Middle frontal gyrus (tissue), 1 donor: Measurements from ENCODE around the gene TMEM81.

ENCODE experiments used
- DNase-seq: peaks from one replicate; pipeline ENCODE4 v3.0.0-alpha.2; 2015; ENCODE audit warnings: low spot score; ENCODE audit errors: extremely low spot score

TMEM81 gene, protein sequence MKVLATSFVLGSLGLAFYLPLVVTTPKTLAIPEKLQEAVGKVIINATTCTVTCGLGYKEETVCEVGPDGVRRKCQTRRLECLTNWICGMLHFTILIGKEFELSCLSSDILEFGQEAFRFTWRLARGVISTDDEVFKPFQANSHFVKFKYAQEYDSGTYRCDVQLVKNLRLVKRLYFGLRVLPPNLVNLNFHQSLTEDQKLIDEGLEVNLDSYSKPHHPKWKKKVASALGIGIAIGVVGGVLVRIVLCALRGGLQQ

DNA sequence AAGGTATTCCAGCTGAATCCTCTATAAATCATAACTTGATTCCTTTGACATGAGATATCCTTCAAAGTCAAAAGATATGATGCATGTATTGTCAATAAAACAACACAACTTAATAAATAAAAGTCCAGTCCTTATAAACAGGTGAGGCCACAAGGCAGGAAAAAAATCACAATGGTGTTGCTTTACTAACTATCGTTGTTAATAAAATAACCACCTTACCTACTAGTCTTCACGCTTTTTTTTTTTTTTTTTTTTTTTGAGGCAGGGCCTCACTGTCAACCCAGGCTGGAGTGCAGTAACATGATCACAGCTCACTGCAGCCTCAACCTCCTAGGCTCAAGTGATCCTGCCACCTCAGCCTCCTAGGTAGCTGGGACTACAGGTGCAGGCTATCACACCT lies at the start of gene TMEM81:
Gene TMEM81, minus strand, starts transcription at position 101 of the 400 bp plus-strand sequence. CDS start 140 bp downstream, outside the sequence.
- DNase-seq, result no peak

DNA sequence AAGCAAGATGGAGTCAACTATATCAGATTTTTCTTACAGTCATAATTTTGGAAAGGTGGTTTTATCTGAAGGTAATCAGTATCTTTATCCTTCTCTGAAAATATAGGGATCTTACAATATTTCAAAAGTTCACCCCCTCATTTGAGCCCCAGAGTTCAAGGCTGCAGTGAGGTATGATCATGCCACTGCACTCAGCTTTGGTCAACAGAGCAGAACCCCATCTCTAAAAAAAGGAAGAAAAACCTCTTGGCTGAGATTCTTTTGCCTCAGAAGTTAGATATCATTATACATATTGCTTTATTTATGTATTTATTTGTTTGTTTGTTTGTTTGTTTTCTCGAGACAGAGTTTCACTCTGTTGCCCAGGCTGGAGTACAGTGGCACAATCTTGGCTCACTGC lies 49.0 kb upstream of the TMEM81 start:
- no peak for DNase-seq

DNA sequence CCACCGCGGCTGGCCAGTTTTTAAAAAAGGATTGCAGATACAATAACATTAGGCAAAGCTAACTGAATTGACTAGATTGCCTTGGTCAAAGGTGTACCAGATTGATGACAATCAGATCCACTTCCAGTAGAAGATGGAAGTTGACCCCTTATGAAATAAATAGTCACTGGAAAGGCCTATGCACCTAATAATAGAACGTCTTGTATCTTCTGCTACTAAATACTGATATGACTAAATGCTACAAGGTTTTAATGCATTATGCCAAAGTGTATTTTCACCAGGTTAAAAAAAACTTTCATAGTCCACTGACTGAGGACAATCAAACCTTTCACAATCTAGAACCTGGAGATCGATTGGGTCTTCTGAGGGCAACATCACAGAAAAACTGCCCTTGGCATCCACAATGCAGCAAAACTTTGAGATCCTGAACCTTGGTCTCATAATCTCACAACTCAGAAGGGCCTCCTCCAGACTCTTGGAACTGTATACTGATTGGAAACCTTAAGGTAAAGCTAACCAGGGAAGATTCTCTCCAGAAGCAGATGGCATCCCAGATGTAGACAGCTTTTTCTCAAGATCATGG lies 45.3 kb upstream of the TMEM81 start:
- no peak for DNase-seq

DNA sequence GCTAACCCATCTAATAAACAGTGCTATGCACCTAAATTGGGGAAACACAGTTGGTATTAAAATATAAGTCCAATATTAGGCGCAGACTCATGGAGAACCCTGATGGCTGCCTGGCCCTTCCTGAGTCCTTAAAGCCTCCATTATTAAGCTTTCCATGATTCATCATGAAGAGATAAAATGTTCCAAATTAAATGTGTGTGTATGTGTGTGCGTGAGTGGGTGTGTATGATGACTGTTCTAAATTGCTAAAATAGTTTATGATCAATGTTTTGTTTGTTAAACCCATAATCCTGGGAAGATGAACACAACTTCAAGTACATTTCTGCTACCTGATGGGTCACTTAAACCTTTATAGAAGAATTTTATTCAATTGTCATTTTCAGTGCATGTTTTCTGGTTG lies 43.8 kb upstream of the TMEM81 start:
- no peak for DNase-seq

DNA sequence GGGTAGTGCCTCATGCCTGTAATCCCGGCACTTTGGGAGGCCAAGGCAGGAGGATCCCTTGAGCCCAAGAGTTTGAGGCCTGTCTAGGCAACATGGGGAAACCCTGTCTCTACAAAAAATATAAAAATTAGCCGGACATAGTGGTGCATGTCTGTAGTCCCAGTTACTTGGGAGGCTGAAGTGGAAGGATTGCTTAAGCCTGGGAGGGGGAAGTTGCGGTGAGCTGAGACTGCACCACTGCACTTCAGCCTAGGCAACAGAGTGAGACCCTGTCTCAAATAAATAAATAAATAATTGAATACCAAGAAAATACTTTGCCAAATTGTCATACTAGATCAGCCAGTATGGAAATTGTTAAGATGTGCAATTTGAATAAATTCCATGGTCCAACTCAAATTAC lies 43.4 kb upstream of the TMEM81 start:
- no peak for DNase-seq

DNA sequence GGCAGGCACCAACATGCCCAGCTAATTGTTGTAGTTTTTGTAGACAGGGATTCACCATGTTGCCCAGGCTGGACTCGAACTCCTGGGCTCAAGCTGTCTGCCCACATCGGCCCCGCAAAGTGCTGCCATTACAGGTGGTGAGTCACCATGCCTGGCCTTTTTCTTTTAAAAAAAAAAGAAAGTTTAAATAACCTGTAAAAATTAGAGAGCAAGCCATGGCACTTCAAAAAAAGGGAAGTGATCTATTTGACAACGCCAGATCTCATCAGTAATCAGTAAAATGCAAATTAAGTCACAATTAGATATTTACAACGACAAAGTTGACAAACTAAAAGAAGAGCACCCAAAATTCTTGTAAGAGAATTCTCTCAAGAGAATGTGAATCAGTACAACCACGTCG lies 40.5 kb upstream of the TMEM81 start:
- DNase-seq, result no peak

DNA sequence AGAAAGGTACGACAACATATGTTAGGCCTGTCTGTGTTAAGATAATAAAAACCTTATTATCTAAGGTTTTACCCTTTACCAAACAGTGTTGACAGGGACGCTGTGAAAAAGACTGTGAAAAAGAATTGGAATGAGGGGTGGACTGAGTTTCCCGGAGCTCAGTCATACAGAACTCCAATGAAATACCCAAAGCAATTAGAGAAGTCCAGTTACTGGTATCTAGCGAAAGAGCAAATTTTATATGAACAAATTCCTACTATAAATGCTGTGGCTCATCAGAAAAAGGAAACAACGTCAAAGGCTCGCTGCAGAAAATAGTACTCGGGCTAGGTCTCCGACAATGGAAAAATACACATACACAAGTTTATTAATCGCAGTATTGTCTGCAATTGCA lies 38.2 kb upstream of the TMEM81 start:
- DNase-seq, result no peak

DNA sequence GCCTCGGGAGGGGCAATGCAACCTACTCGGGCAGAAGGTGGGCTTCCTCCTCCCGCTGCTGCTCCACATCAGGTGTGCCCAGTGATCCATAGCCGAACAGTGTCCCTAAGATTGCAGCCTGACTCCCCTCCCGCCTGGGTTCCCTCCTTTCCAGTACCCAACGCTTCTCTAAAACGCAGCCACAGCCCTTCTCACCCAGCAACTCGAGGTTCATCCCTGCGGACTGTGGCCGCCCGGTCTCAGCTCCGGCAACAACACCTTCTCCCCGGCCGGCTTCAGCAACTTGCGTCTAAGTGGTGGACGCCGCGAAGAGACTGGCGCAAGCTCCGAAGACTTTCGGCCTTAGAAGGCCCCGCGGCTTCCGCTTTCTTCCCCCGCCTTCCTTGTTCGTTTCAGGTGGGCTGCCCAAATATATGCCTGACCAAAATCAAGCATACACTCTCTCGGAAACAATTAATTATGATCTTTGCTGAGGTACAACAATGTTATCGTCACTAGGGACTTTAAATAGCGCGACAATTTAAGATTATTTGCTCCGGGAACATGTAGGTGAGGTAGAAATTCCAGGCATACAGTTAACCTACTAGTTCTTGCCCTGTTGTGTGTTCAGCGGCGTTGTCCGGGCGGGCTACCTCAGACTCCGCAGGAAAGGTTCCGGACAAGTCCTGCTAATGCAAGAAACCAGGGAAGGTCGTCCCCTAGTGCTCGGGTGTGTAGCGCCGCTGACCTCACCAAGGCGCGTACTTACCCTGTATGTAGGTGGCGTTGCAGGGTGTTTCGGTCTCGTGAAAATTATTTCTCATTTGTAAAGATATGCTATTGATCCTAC lies 37.6 kb upstream of the TMEM81 start, which contains the start of gene RBBP5:
Gene RBBP5, minus strand, starts transcription at position 319 of the 829 bp plus-strand sequence. Its CDS starts 105 bp downstream, at position 214.
- DNase-seq, result peak; percentile 87

DNA sequence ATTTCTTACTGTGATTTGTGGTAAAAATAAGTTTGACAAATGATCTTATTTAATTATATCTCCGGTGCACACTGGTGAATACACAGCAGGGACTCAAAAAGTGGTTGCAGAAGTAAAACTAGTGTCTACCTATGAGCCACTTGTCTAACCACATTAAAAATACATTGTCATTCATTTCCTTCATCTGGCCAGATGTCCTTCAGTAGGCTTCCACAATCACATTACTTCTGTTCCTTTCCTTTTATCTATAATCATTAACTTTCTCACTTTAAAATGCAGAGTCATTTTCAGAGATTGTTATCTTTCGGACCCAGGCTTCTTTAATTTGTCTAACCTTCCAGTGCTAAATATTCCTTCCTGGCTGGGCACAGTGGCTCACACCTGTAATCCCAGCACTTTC lies 34.5 kb upstream of the TMEM81 start:
- DNase-seq, result no peak

DNA sequence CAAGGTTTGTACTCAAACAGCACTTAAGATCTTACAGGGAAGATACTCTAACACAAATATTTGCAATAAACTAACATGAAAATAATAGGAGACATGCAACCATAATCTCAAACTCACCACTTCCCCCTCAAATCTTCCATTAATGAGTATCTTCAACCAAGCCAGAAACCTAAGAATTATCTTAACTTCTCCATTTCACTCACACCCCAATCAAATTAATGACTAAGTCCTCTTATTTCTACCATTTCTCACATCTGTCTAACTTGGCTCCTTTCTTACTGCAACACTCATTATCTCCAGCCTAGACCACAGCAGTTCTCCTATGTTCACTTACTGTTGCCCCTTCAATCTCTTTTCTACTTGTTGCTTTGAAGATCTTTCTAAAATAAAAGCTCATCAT lies 27.1 kb upstream of the TMEM81 start:
- DNase-seq, result no peak

DNA sequence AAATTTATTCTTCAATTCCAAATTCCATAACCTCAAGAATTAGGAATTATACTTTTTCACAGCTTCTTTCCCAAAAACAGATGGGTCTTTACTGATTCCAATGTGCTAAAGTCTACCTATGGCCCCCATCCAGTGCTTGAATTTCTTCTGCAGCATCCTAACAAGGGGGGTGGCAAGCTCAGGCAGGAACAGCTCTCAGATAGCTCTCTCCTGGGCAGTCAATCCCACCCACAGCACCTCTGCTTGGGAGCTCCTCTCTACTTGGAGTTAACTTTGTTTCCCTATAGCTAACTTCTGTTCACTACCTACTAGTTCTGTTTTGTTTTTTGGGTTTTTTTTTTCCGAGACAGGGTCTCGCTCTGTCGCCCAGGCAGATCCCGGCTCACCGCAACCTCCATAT lies 25.5 kb upstream of the TMEM81 start:
- DNase-seq, result no peak

DNA sequence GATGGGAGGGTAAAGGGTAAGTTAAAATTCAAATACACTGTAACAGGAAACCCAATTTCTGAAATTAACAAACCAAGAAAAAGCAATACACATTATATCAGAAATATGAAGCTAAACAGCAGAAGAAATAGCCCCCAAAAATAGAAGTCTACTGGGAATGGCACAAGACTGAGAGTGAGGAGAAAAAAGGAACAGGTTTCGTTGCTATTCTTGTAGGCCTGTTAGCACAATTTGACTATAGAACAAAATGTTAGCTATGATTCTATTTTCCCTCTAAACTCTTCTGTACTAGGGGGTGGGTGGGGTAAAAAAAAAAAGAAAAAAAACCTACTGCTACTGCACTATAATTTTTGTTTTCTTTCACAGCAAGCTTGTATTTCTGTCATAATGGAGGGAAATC lies 25.0 kb upstream of the TMEM81 start:
- DNase-seq, result no peak

DNA sequence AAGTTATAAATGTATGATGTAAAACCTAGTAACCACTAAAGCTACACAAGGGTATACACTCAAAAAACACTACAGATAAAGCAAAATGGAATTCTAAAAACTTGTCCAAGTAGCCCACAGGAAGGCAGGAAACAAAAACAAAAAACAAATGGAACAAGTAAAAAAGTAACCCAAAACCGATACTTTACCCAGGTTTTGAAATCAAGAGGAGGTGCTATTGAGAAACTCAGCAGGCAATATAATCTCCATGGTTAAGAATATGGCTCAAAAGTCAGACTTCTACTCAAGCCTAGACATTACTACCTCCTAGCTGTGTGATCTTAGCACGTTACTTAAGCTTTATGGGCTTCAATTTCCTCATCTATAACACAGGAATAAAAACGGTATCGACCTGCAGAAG lies 24.2 kb upstream of the TMEM81 start:
- DNase-seq, result no peak

DNA sequence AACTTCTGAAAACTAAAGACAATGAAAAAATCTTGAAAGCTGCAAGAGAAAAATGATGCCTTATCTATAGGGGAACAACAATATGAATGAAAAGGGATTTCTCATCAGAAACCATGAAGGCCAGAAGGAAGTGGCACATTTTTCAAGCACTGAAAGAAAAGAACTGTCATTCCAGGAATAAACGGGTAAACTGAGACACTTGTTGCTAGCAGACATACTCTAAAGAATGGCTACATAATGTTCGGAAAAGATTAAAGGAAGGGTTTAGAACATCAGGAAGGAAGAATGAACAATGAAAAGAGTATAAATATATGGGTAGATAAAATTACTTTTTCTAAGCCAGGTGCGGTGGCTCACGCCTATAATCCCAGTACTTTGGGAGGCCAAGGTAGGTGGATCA lies 23.1 kb upstream of the TMEM81 start:
- no peak for DNase-seq

DNA sequence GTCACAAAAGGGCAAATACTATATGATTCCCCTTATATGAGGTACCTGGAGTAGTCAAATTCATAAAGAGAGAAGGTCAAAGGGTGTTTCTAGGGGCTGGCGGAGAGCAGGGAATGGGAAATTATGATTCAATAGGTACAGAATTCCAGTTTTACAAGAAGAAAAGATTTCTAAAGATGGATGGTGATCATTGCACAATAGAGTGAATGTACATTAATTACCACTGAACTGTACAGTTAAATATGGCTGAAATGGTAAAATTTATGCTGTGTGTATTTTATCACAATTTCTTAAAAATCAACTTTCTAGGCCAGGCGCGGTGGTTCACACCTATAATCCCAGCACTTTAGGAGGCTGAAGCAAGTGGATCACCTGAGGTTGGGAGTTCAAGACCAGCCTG lies 18.1 kb upstream of the TMEM81 start:
- DNase-seq, result no peak

DNA sequence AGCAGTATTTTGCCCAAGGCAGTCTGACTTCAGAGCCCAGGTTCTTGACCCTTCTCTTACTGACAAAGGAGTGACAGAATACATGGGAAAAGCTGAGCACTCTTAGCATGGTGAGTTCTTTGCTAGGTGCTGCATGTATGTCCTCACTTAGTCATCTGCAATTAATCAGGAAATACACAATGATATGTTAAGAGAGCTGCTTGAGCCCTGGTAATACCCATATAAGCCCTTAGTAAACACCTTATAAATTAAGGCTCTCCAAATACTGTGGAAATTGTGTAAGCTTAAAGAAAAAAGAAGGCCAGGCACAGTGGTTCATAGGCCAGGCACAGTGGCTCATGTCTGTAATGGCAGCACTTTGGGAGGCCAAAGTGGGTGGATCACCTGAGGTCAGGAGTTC lies 14.0 kb upstream of the TMEM81 start:
- no peak for DNase-seq

DNA sequence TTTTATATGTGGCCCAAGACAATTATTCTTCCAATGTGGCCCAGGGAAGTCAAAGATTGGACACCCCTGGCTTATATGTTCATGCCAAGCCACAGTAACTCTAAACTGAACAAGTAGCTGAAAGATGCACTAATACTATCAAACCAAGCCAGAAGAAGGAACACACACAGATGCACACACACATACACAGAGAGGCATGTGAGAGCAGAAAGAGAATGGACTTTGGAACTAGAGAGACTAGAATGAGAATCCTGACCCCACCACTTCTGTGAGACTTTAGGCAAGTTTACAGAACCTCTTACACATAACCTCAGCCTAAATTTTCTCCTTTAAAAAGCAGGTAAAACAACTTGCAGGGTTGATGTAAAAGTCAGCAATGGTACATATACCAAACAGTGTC lies 11.2 kb upstream of the TMEM81 start:
- no peak for DNase-seq

DNA sequence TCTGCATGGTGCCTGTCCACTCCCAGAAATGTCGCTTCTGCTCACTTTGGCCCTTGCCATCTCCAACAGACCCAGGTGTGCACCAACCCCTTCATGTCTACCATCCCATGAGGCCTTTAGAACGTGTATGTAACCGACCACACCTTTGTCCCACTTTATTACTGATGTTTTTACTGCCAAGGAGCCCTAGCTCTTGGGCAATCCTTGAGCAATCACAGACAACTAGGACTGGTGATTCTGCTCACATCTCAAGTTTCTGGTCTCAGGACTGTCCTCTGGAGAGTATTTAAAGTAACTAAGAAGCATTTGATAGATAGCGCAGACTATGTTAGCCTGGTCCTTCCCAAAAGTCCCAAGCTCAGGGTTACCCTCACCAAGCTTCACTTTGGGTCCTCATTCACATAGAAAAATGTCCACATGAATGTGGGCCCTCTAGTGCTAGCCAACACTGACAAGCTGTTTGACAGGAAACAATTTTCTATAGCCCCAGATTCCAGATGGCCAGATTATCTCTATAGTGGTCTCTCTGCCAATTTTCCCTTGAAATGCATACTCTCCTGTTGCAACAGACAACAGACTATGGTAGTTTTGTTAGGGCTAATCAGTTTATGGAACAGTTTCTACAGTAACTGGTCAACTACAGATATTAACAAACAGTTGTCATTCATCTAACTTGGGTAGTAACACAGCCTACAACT lies 6.9 kb upstream of the TMEM81 start:
- DNase-seq, result no peak

DNA sequence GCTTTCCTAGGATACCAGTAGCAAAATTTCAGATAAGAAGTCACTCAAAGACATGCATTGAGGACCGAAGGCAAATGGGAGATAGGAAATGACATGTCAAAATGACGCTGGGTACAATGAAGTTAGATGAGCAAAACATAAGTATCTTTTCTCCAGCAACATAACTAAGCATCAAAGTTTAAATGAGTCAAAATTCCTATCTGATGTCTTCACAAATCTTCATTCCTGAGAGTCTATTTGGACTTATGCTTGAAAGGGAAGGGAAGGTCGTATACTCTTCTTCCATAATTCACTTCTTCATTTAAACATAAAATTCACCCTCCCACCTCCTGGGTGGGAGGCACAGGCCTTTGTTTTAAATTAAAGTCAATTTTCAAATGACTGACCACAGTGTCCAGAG lies 4.1 kb upstream of the TMEM81 start:
- DNase-seq, result no peak

DNA sequence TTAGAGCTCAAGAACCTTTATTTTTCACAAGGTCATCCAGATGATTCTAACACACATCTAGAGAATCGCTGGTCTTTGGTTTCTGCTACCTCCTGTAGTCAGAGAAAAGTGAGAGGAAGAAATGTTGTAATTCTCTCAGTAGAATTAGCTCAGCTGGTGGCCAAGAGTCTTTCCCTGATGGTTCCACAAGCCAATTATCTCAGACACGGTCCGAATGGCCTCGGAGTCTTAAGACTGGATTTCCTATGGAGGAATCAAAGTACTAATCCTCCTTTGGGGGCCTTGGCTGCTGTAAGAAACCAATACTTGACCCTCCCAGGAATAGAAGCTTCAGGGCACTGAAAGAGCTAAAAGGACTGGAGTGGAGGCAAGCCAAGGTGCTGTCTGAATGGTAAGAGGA lies 1.8 kb downstream of the TMEM81 start:
- DNase-seq, result no peak

DNA sequence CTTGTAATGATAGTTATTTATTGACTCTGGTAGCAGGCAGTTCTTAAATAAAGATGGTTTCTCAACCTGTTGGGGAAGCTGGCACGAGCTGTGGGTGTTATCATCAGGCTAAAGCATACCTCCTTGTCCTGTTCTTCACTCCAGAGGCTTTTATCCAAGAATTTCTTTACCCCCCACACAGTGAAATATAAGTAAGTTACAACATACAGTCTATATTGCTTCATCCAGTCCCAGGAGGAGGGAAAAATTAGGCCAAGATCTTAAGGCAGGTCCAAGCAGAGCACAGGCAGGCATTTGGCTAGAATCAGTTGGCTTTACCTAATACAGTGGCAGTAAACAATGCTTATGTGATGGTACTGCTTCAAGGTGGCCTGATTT lies 6.3 kb downstream of the TMEM81 start:
- no peak for DNase-seq
